H9 (cell line): ENCODE data around the gene DIS3L2. TPM values are rescaled to one million over a fixed set of nuclear protein-coding genes. Genes with fewer than 3 reads are reported as not detected.

ENCODE experiments used
- DNase-seq: peaks from one replicate; pipeline ENCODE4 v3.0.0-alpha.2; 2017
- H2AFZ ChIP-seq: one replicate; pipeline ENCODE4 v1.6.1; 2013; ENCODE audit warnings: mild to moderate bottlenecking, low read length, control low read depth, moderate library complexity
- H2AK5ac ChIP-seq: 2 replicates; pipeline ENCODE4 v1.6.1; 2013; ENCODE audit warnings: low read length, control low read depth, mixed read lengths; ENCODE audit not compliant: insufficient read length
- H2BK120ac ChIP-seq: one replicate; pipeline ENCODE4 v1.6.1; 2013; ENCODE audit warnings: low read depth, mild to moderate bottlenecking, low read length, control low read depth, inconsistent platforms; ENCODE audit not compliant: poor library complexity, severe bottlenecking
- H2BK12ac ChIP-seq: 2 replicates; pipeline ENCODE4 v1.6.1; 2013; ENCODE audit warnings: low read length, control low read depth, mixed read lengths, low read depth; ENCODE audit not compliant: insufficient read length
- H2BK15ac ChIP-seq: 2 replicates; pipeline ENCODE4 v1.6.1; 2013; ENCODE audit warnings: low read depth, low read length, control low read depth
- H2BK20ac ChIP-seq: one replicate; pipeline ENCODE4 v1.6.1; 2013; ENCODE audit warnings: low read depth, mild to moderate bottlenecking, low read length, control low read depth, inconsistent platforms; ENCODE audit not compliant: poor library complexity, severe bottlenecking
- H2BK5ac ChIP-seq: 2 replicates; pipeline ENCODE4 v1.6.1; 2013; ENCODE audit warnings: low read length, control low read depth, mixed read lengths; ENCODE audit not compliant: insufficient read length
- H3K14ac ChIP-seq: 2 replicates; pipeline ENCODE4 v1.6.1; 2013; ENCODE audit warnings: low read length, control low read depth; ENCODE audit not compliant: insufficient read depth
- H3K18ac ChIP-seq: 2 replicates; pipeline ENCODE4 v1.6.1; 2013; ENCODE audit warnings: low read depth, mild to moderate bottlenecking, mixed read lengths, low read length, control low read depth; ENCODE audit not compliant: insufficient read length
- H3K23ac ChIP-seq: 2 replicates; pipeline ENCODE4 v1.6.1; 2013; ENCODE audit warnings: low read length, control low read depth, mixed read lengths, low read depth; ENCODE audit not compliant: insufficient read length
- H3K23me2 ChIP-seq: 2 replicates; pipeline ENCODE4 v1.6.1; 2013; ENCODE audit warnings: low read depth, mild to moderate bottlenecking, mixed read lengths, low read length, control low read depth; ENCODE audit not compliant: insufficient read length, poor library complexity, severe bottlenecking
- H3K27ac ChIP-seq: 2 replicates; pipeline ENCODE4 v1.5.1; 2013; ENCODE audit warnings: low read length, control low read depth, mixed read lengths, low read depth; ENCODE audit not compliant: insufficient read length
- H3K27me3 ChIP-seq: 2 replicates; pipeline ENCODE4 v1.6.1; 2013; ENCODE audit warnings: low read length, control low read depth, inconsistent platforms; ENCODE audit not compliant: insufficient read depth
- H3K4ac ChIP-seq: 2 replicates; pipeline ENCODE4 v1.6.1; 2013; ENCODE audit warnings: low read depth, mild to moderate bottlenecking, control low read depth, inconsistent platforms, low read length, moderate library complexity
- H3K4me1 ChIP-seq: 2 replicates; pipeline ENCODE4 v1.6.1; 2013; ENCODE audit warnings: low read length, control low read depth, inconsistent platforms; ENCODE audit not compliant: insufficient read depth
- H3K4me2 ChIP-seq: 2 replicates; pipeline ENCODE4 v1.6.1; 2013; ENCODE audit warnings: low read length, control low read depth, mixed read lengths; ENCODE audit not compliant: insufficient read length, insufficient read depth
- H3K56ac ChIP-seq: 2 replicates; pipeline ENCODE4 v1.6.1; 2013; ENCODE audit warnings: low read depth, mild to moderate bottlenecking, mixed read lengths, low read length, control low read depth; ENCODE audit not compliant: insufficient read length
- H3K79me1 ChIP-seq: 2 replicates; pipeline ENCODE4 v1.6.1; 2013; ENCODE audit warnings: low read depth, mild to moderate bottlenecking, moderate library complexity, low read length, control low read depth, inconsistent platforms; ENCODE audit not compliant: insufficient read depth, poor library complexity, severe bottlenecking
- H3K79me2 ChIP-seq: 2 replicates; pipeline ENCODE4 v1.6.1; 2013; ENCODE audit warnings: low read length, control low read depth, inconsistent platforms; ENCODE audit not compliant: insufficient read depth
- H3K9ac ChIP-seq: 2 replicates; pipeline ENCODE4 v1.6.1; 2013; ENCODE audit warnings: low read length, control low read depth, mixed read lengths; ENCODE audit not compliant: insufficient read length; ENCODE audit errors: extremely low read depth
- H3K9me3 ChIP-seq: one replicate; pipeline ENCODE4 v1.6.1; 2013; ENCODE audit warnings: low read depth, low read length, inconsistent platforms; ENCODE audit not compliant: control insufficient read depth
- H3T11ph ChIP-seq: one replicate; pipeline ENCODE4 v1.6.1; 2013; ENCODE audit warnings: mild to moderate bottlenecking, low read length, control low read depth, inconsistent platforms
- H4K20me1 ChIP-seq: one replicate; pipeline ENCODE4 v1.6.1; 2013; ENCODE audit not compliant: control insufficient read depth, insufficient read length, insufficient read depth
- H4K5ac ChIP-seq: 2 replicates; pipeline ENCODE4 v1.6.1; 2013; ENCODE audit warnings: low read depth, mild to moderate bottlenecking, mixed read lengths, low read length, control low read depth; ENCODE audit not compliant: insufficient read length
- H4K8ac ChIP-seq: replicated peaks from 2 replicates; pipeline ENCODE4 v1.6.1; 2013; ENCODE audit warnings: low read length, control low read depth, mixed read lengths, low read depth; ENCODE audit not compliant: insufficient read length
- H4K91ac ChIP-seq: 2 replicates; pipeline ENCODE4 v1.6.1; 2013; ENCODE audit warnings: low read depth, mild to moderate bottlenecking, moderate library complexity, mixed read lengths, low read length, control low read depth; ENCODE audit not compliant: insufficient read length
- H3K27ac Mint-ChIP-seq, 3 experiments: 2 replicates in 2 of 3; 3 replicates in 1 of 3; pipeline ENCODE4 v1.8.0; 2020 to 2021; ENCODE audit warnings: mixed read lengths in 3 of 3, mild to moderate bottlenecking in 1 of 3, moderate library complexity in 1 of 3
- H3K27me3 Mint-ChIP-seq: 2 replicates; pipeline ENCODE4 v1.8.0; 2021; ENCODE audit warnings: low read depth, mild to moderate bottlenecking, moderate library complexity, mixed read lengths
- H3K36me3 Mint-ChIP-seq, 3 experiments: 2 replicates in 2 of 3; 3 replicates in 1 of 3; pipeline ENCODE4 v1.8.0; 2020 to 2021; ENCODE audit warnings: low read depth in 3 of 3, mixed read lengths in 3 of 3; ENCODE audit not compliant: insufficient read depth in 1 of 3
- H3K4me1 Mint-ChIP-seq, 2 experiments: 2 replicates each; pipeline ENCODE4 v1.8.0; 2020; ENCODE audit warnings: mixed read lengths in 2 of 2
- H3K4me3 Mint-ChIP-seq, 2 experiments: 2 replicates in 1 of 2; 3 replicates in 1 of 2; pipeline ENCODE4 v1.8.0; 2020 to 2021; ENCODE audit warnings: mild to moderate bottlenecking in 2 of 2, mixed read lengths in 2 of 2, moderate library complexity in 1 of 2
- H3K9me3 Mint-ChIP-seq, 2 experiments: 2 replicates in 1 of 2; 3 replicates in 1 of 2; pipeline ENCODE4 v1.8.0; 2020; ENCODE audit warnings: mild to moderate bottlenecking in 2 of 2, mixed read lengths in 2 of 2, moderate library complexity in 1 of 2
- CTCF ChIP-seq: fragments of 200-600 bp; sonication (generic); conservative IDR thresholded peaks from 3 replicates; pipeline ENCODE4 v1.8.0; 2021; ENCODE audit warnings: antibody characterized with exemption, mild to moderate bottlenecking
- WGBS: extraction: QIAGEN DNeasy Blood & Tissue Kit; methylation state at CpG from one replicate; pipeline ENCODE4 v1.1.7; 2013; ENCODE audit warnings: missing lambda C conversion rate, low lambda C conversion rate, mixed read lengths; ENCODE audit not compliant: insufficient read length; ENCODE audit errors: extremely low coverage; 5-methylcytosine and 5-hydroxymethylcytosine counted together
- total RNA-seq: library from RNA; stranded (reverse); gene quantifications from 2 replicates; pipeline ENCODE4 v1.2.1, GENCODE V29; 2021

The DIS3L2 gene
- total RNA-seq, 1 experiment from 2014 or later, result 28.1 TPM

GRCh38 chr2:231935815-231936214 is 25.7 kb upstream of the DIS3L2 start:
- H3K27me3 ChIP-seq, result no peaks in the 10 kb centered on the region
- no peaks in the 10 kb centered on the region for H3K79me1 ChIP-seq
- TF ChIP-seq CTCF, result no peak
- H3K36me3 Mint-ChIP-seq, result no peaks in the 10 kb centered on the region
- no peak overlapping the region for H4K91ac ChIP-seq
- DNase-seq, result no peak
- H2AFZ ChIP-seq, result no peak overlapping the region
- H4K8ac ChIP-seq, result no peak overlapping the region
- no peak overlapping the region for H2BK5ac ChIP-seq
- H3K27ac Mint-ChIP-seq, result no peak overlapping the region
- H3K14ac ChIP-seq, result no peak overlapping the region
- H3K4ac ChIP-seq, result no peak overlapping the region
- no peak overlapping the region for H3K4me2 ChIP-seq
- H2BK120ac ChIP-seq, result no peak overlapping the region
- H3K4me1 Mint-ChIP-seq, result no peaks in the 10 kb centered on the region
- H2AK5ac ChIP-seq, result no peak overlapping the region
- H2BK20ac ChIP-seq, result no peak overlapping the region
- no peak overlapping the region for H4K5ac ChIP-seq
- WGBS, result no CpG with 5 or more reads among the region's 1 CpG
- no peak overlapping the region for H2BK15ac ChIP-seq
- H3T11ph ChIP-seq, result no peak overlapping the region
- H3K4me1 ChIP-seq, result no peaks in the 10 kb centered on the region
- H3K79me2 ChIP-seq, result no peaks in the 10 kb centered on the region
- no peak overlapping the region for H2BK12ac ChIP-seq
- no peak overlapping the region for H3K23ac ChIP-seq
- H4K20me1 ChIP-seq, result no peaks in the 10 kb centered on the region
- H3K27ac ChIP-seq, result no peak overlapping the region
- H3K27me3 Mint-ChIP-seq, result peaks cover 11% of the 10 kb centered on the region
- no peak overlapping the region for H3K9ac ChIP-seq
- H3K56ac ChIP-seq, result no peak overlapping the region
- H3K9me3 ChIP-seq, result no peaks in the 10 kb centered on the region
- no peak overlapping the region for H3K4me3 Mint-ChIP-seq
- H3K18ac ChIP-seq, result no peak overlapping the region
- no peaks in the 10 kb centered on the region; a peak in 1 of 5 replicates for H3K9me3 Mint-ChIP-seq
- H3K23me2 ChIP-seq, result no peaks in the 10 kb centered on the region
